ENCODE measurements around the gene NXN. TPM values are rescaled to one million over a fixed set of nuclear protein-coding genes. Genes with fewer than 3 reads are reported as not detected.
"Not testable (repeated sequence)": the region's sequence is repeated elsewhere in the genome, so short reads cannot be mapped to it uniquely, and the experiment has no call there.

Gene NXN
- total RNA-seq, 2 experiments from 2014 or later: 0.68 to 0.97 TPM

DNA sequence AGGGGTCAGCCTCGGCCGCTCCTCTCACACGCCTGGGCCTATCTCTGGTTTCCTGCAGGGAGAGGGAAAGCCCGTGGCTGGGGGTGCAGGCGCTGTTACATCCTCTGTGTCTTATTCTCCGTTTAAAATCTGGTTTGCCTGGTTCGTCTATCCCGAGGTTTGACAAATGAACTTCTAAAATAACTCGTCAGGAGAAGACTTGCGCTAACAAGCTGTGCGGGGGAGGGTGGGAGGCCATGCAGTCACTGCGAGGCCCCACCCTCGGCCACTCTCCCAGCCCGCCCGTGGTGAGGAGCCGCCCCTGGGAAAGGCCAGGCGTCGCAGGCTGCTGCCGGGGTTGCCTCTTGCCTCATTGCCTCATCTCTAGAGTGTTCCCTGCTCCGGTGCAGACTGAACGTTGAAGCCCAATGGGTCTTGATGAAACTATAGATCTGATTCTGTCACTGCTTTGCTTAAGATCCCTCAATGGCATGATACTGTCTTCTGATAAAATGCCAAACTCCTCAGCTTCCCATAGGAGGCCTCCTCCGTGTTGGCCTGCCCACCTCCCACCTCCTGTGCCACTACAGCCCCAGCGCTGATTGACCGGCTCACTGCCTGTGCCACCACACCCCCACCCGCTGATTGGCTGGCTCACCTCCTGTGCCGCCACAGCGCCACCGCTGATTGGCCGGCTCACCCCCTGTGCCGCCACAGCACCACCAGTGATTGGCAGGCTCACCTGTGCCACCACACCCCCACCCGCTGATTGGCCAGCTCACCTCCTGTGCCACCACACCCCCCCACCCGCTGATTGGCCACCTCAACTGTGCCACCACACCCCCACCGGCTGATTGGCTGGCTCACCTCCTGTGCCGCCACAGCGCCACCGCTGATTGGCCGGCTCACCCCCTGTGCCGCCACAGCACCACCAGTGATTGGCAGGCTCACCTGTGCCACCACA is 189.4 kb downstream of the NXN start:
- peaks cover 29% of the 10 kb centered on the region for H3K36me3 Mint-ChIP-seq (ENCODE audit: low read depth)
- not testable (repeated sequence) for H3K27me3 Mint-ChIP-seq (ENCODE audit: low read depth); DNase-seq; ATAC-seq; H3K27ac Mint-ChIP-seq; H3K9me3 Mint-ChIP-seq (ENCODE audit: insufficient read depth); H3K4me3 Mint-ChIP-seq; H3K4me1 Mint-ChIP-seq (ENCODE audit: low read depth)
- CTCF ChIA-PET: interaction anchor here (2.8 kb wide), 1 partner anchor 191 kb away, joined by 10 read pairs; no protein-coding TSS in a partner anchor
- POLR2A ChIA-PET: interaction anchor here (1.3 kb wide), 1 partner anchor 8 kb away, joined by 4 read pairs; the partner anchor contains the start of genes GLOD4 and MRM3

DNA sequence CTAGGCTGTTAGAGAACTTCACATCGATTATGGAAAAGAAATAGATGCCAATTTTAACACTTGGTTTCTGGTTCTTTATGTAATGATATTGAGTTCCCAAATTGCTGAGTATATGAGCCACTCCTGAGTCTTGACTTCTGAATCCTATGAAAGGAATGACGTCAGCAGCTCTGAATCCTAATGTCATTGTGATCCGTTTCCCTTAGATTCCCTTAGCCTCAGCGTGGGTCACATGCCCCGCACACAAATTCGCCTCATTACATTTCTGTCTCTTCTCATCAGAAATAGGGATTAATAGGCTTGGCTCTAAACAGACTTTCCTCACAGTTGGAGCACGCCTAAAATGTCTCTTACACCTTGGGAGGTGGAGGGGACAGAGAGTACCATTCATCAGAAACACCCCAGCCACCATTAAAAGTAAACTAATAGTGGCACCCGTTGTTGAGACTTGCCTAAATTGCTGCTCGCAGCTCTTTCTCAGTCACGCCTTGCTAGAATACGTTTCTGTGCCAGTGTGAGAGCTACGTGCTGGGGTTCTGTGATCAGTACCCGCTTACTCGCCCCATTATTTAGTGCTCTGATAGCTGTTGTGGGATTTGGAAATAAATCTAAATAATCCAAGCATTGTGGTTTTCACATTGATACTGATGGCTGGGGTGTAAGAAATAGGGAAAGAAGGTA is 190.3 kb downstream of the NXN start:
- no peak for DNase-seq
- POLR2A ChIA-PET: no interaction called here
- Mint-ChIP-seq H3K36me3 (ENCODE audit: low read depth) (peaks cover 31% of the 10 kb centered on the region), H3K4me1 (ENCODE audit: low read depth) (peaks cover 6% of the 10 kb centered on the region), H3K4me3 (no peak overlapping the region), H3K27ac (no peak overlapping the region), H3K27me3 (ENCODE audit: low read depth) (no peaks in the 10 kb centered on the region), H3K9me3 (ENCODE audit: insufficient read depth) (no peaks in the 10 kb centered on the region)
- ATAC-seq: no peak
- CTCF ChIA-PET: interaction anchor here (2.8 kb wide), 1 partner anchor 191 kb away, joined by 10 read pairs; no protein-coding TSS in a partner anchor

DNA sequence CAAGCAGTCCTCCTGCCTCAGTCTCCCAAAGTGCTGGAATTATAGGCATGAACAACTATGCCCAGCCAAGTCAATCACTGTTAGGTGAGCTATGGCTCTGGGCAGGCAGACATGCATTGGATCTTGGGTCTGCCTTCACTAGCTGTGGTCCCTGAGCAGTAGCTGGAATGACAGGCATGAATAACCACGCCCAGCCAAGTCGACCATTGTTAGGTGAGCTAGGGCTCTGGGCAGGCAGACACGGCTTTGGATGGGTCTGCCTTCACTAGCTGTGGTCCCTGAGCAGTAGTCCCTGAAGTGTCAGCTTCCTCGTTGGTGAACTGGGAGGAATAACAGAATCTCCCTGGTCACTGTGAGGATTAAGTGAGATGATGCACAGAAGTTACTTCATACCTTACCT is 191.0 kb downstream of the NXN start:
- H3K27me3 Mint-ChIP-seq (ENCODE audit: low read depth): no peaks in the 10 kb centered on the region
- H3K36me3 Mint-ChIP-seq (ENCODE audit: low read depth): peaks cover 32% of the 10 kb centered on the region
- ChIA-PET POLR2A (no interaction called here), CTCF (interaction anchor here (2.8 kb wide), 1 partner anchor 192 kb away, joined by 10 read pairs; no protein-coding TSS in a partner anchor)
- DNase-seq (no peak), ATAC-seq (no peak)
- no peaks in the 10 kb centered on the region for H3K9me3 Mint-ChIP-seq (ENCODE audit: insufficient read depth)
- H3K4me1 Mint-ChIP-seq (ENCODE audit: low read depth): peaks cover 14% of the 10 kb centered on the region
- no peak overlapping the region for H3K27ac Mint-ChIP-seq
- H3K4me3 Mint-ChIP-seq: no peak overlapping the region

DNA sequence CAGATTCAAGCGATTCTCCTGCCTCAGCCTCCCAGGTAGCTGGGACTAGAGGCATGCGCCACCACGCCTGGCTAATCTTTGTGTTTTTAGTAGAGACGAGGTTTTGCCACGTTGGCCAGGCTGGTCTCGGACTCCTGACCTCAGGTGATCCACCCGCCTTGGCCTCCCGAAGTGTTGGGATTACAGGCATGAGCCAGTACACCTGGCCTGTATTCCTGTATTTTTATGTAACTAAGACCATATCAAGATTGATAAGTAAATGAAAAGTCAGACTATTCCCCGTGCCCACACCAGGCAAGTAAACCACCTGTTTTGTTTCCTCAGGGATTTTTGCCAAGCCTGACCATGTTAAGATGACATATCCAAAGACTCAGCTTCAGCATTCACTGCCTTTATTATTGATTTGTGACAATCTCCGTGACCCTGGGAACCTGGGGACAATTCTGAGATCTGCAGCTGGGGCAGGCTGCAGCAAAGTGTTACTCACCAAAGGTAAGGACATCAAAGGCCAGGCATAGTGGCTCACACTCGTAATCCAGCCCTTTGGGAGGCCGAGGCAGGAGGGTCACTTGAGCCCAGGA is 191.8 kb downstream of the NXN start:
- Mint-ChIP-seq H3K27ac (no peak overlapping the region), H3K27me3 (ENCODE audit: low read depth) (no peaks in the 10 kb centered on the region), H3K4me3 (no peak overlapping the region), H3K4me1 (ENCODE audit: low read depth) (peaks cover 22% of the 10 kb centered on the region), H3K9me3 (ENCODE audit: insufficient read depth) (no peaks in the 10 kb centered on the region), H3K36me3 (ENCODE audit: low read depth) (peaks cover 34% of the 10 kb centered on the region)
- CTCF ChIA-PET: interaction anchor here (2.8 kb wide), 1 partner anchor 193 kb away, joined by 10 read pairs; no protein-coding TSS in a partner anchor
- POLR2A ChIA-PET: no interaction called here
- DNase-seq (no peak), ATAC-seq (no peak)

DNA sequence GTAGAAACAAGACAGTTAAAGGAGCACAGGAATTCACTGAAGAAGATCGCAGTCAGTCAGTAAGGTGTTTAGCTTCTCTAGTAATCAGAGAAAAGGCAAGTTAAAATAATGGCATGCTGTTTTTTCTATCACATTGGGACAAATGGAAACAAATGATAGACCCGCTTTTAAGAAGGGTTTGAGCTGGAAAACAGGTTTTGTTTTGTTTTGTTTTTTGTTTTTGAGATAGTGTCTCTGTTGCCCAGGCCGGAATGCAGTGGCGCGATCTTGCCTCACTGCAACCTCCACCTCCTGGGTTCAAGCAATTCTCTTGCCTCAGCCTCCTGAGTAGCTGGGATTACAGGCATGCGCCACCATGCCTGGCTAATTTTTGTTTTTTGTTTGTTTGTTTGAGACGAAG is 193.7 kb downstream of the NXN start:
- POLR2A ChIA-PET: interaction anchor here (0.6 kb wide), 1 partner anchor 211 kb away, joined by 3 read pairs; the partner anchor contains the start of gene TIMM22
- H3K27ac Mint-ChIP-seq; H3K27me3 Mint-ChIP-seq (ENCODE audit: low read depth); ATAC-seq; H3K9me3 Mint-ChIP-seq (ENCODE audit: insufficient read depth); DNase-seq; CTCF ChIA-PET; H3K4me3 Mint-ChIP-seq: not testable (repeated sequence)
- Mint-ChIP-seq H3K36me3 (ENCODE audit: low read depth) (peaks cover 22% of the 10 kb centered on the region), H3K4me1 (ENCODE audit: low read depth) (peaks cover 28% of the 10 kb centered on the region)

- POLR2A ChIA-PET: no interaction called here
- ATAC-seq (no peak), DNase-seq (no peak)
- Mint-ChIP-seq H3K4me3 (peak overlapping the region; percentile 16), H3K27ac (no peak overlapping the region), H3K27me3 (ENCODE audit: low read depth) (no peaks in the 10 kb centered on the region), H3K4me1 (ENCODE audit: low read depth) (peaks cover 32% of the 10 kb centered on the region), H3K36me3 (ENCODE audit: low read depth) (peaks cover 16% of the 10 kb centered on the region), H3K9me3 (ENCODE audit: insufficient read depth) (no peaks in the 10 kb centered on the region)
- CTCF ChIA-PET: interaction anchor here (1.5 to 5.9 kb wide), 2 partner anchors 197 to 215 kb away, joined by 3 to 42 read pairs; no protein-coding TSS in a partner anchor
These were observed 195.4 kb downstream of the NXN start for GRCh38 chr17:784143-784542.

GRCh38 chr17:781805-782731 is 197.5 kb downstream of the NXN start, which contains the start of the genes GLOD4 and MRM3:
GLOD4 (minus strand) TSS chr17:782280; CDS start chr17:782255, 25 bp downstream.
MRM3 (plus strand) TSS chr17:782353; CDS start chr17:782379, 26 bp downstream.
- Mint-ChIP-seq H3K36me3 (ENCODE audit: low read depth) (peaks cover 28% of the 10 kb centered on the region), H3K27ac (peak within 1 kb of the TSS; percentile 96), H3K9me3 (ENCODE audit: insufficient read depth) (no peaks in the 10 kb centered on the region), H3K4me3 (peak within 1 kb of the TSS; percentile 96), H3K4me1 (ENCODE audit: low read depth) (peaks cover 32% of the 10 kb centered on the region), H3K27me3 (ENCODE audit: low read depth) (no peaks in the 10 kb centered on the region)
- DNase-seq (peak; percentile 94), ATAC-seq (peak; percentile 94)
- ChIA-PET POLR2A (interaction anchor here (0.6 to 3.3 kb wide), 21 partner anchors 8 to 396 kb away, joined by 3 to 17 read pairs (median 4); partner anchors contain the start of genes GEMIN4, NXN and TIMM22), CTCF (interaction anchor here (0.8 to 5.9 kb wide), 15 partner anchors 9 to 370 kb away, joined by 3 to 42 read pairs (median 4); partner anchors contain the start of genes NXN and TIMM22)

DNA sequence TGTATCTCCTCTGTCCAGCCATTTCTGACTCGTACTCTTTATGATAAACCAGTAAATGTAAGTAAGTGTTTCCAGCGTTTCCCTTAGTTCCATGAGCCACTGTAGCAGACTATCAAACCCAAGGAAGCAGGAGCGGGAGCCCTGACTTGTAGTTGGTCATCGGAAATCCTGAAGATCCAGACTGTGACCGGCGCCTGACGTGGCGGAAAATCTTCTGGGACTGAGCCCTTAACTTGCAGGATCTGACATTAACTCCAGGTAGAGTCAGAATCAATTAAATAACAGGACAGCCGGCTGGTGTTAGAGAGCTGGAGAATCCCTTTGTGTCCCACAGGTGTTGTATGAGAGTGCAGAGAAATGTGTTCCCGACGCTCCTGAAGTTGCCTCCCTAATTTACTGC is 201.5 kb downstream of the NXN start:
- no peaks in the 10 kb centered on the region for H3K27me3 Mint-ChIP-seq (ENCODE audit: low read depth)
- no peak overlapping the region for H3K27ac Mint-ChIP-seq
- no peak for DNase-seq
- ATAC-seq: no peak
- no peak overlapping the region for H3K4me3 Mint-ChIP-seq
- ChIA-PET POLR2A (no interaction called here), CTCF (interaction anchor here (0.6 kb wide), 1 partner anchor 223 kb away, joined by 3 read pairs; no protein-coding TSS in a partner anchor)
- peaks cover 54% of the 10 kb centered on the region for H3K36me3 Mint-ChIP-seq (ENCODE audit: low read depth)
- H3K4me1 Mint-ChIP-seq (ENCODE audit: low read depth): peaks cover 26% of the 10 kb centered on the region
- H3K9me3 Mint-ChIP-seq (ENCODE audit: insufficient read depth): no peaks in the 10 kb centered on the region

GRCh38 chr17:774313-774584 is 205.3 kb downstream of the NXN start:
- H3K4me1 Mint-ChIP-seq (ENCODE audit: low read depth): peaks cover 12% of the 10 kb centered on the region
- H3K9me3 Mint-ChIP-seq (ENCODE audit: insufficient read depth): no peaks in the 10 kb centered on the region
- ChIA-PET POLR2A (interaction anchor here (1.5 kb wide), 1 partner anchor 8 kb away, joined by 7 read pairs; the partner anchor contains the start of genes GLOD4 and MRM3), CTCF (interaction anchor here (0.6 to 0.8 kb wide), 2 partner anchors 207 to 222 kb away, joined by 3 read pairs; partner anchors contain the start of gene TIMM22)
- H3K4me3 Mint-ChIP-seq: no peak overlapping the region
- H3K27ac Mint-ChIP-seq: no peak overlapping the region
- DNase-seq (no peak), ATAC-seq (no peak)
- H3K27me3 Mint-ChIP-seq (ENCODE audit: low read depth): no peaks in the 10 kb centered on the region
- H3K36me3 Mint-ChIP-seq (ENCODE audit: low read depth): peaks cover 73% of the 10 kb centered on the region

GRCh38 chr17:773467-774312 is 205.9 kb downstream of the NXN start:
- H3K36me3 Mint-ChIP-seq (ENCODE audit: low read depth): peaks cover 78% of the 10 kb centered on the region
- H3K4me3 Mint-ChIP-seq: no peak overlapping the region

More at GRCh38 chr17:773467-774312, 205.9 kb downstream of the NXN start:
- no peak for DNase-seq
- no peaks in the 10 kb centered on the region for H3K9me3 Mint-ChIP-seq (ENCODE audit: insufficient read depth)
- ChIA-PET CTCF (interaction anchor here (0.6 to 1.0 kb wide), 4 partner anchors 8 to 223 kb away, joined by 3 read pairs; partner anchors contain the start of gene TIMM22), POLR2A (interaction anchor here (0.6 to 1.5 kb wide), 2 partner anchors 8 to 17 kb away, joined by 3 to 7 read pairs; partner anchors contain the start of genes GLOD4 and MRM3)
- no peak overlapping the region for H3K27ac Mint-ChIP-seq
- no peak for ATAC-seq
- no peaks in the 10 kb centered on the region for H3K27me3 Mint-ChIP-seq (ENCODE audit: low read depth)
- H3K4me1 Mint-ChIP-seq (ENCODE audit: low read depth): peaks cover 12% of the 10 kb centered on the region
